Ishikawa (cell line): Measurements from ENCODE around the gene FIGN.

Experiments
- CEBPB ChIP-seq: IDR thresholded peaks from 2 replicates; pipeline ENCODE4 v1.6.1; 2012
- CREB1 ChIP-seq: IDR thresholded peaks from 2 replicates; pipeline ENCODE4 v1.6.1; 2012; ENCODE audit warnings: low read depth
- EGR1 ChIP-seq: IDR thresholded peaks from 2 replicates; pipeline ENCODE4 v1.6.1; 2012
- EP300 ChIP-seq: IDR thresholded peaks from 2 replicates; pipeline ENCODE4 v1.6.1; 2012; ENCODE audit warnings: borderline replicate concordance
- FOXM1 ChIP-seq: IDR thresholded peaks from 2 replicates; pipeline ENCODE4 v1.6.1; 2012; ENCODE audit warnings: low read depth, borderline replicate concordance
- MAX ChIP-seq: IDR thresholded peaks from 2 replicates; pipeline ENCODE4 v1.6.1; 2012
- NFIC ChIP-seq: IDR thresholded peaks from 2 replicates; pipeline ENCODE4 v1.6.1; 2012
- RAD21 ChIP-seq: IDR thresholded peaks from 2 replicates; pipeline ENCODE4 v1.6.1; 2012; ENCODE audit warnings: low read depth
- REST ChIP-seq: IDR thresholded peaks from 2 replicates; pipeline ENCODE4 v1.6.1; 2012; ENCODE audit warnings: low read depth, mild to moderate bottlenecking
- TAF1 ChIP-seq: IDR thresholded peaks from 2 replicates; pipeline ENCODE4 v1.6.1; 2012; ENCODE audit warnings: low read depth, mild to moderate bottlenecking
- TCF12 ChIP-seq: IDR thresholded peaks from 2 replicates; pipeline ENCODE4 v1.6.1; 2012; ENCODE audit warnings: low read depth
- TEAD4 ChIP-seq: IDR thresholded peaks from 2 replicates; pipeline ENCODE4 v1.6.1; 2012
- USF1 ChIP-seq: IDR thresholded peaks from 2 replicates; pipeline ENCODE4 v1.6.1; 2012
- YY1 ChIP-seq: IDR thresholded peaks from 2 replicates; pipeline ENCODE4 v1.6.1; 2012; ENCODE audit warnings: low read depth
- ZBTB7A ChIP-seq: IDR thresholded peaks from 2 replicates; pipeline ENCODE4 v1.6.1; 2012; ENCODE audit warnings: low read depth

Gene FIGN

GRCh38 chr2:163646687-163647086 is 89.1 kb downstream of the FIGN start:
- TF ChIP-seq NFIC: no peak
- TF ChIP-seq TAF1: no peak
- TF ChIP-seq TCF12: no peak
- no peak for TF ChIP-seq MAX
- no peak for TF ChIP-seq CEBPB
- TF ChIP-seq EGR1: no peak
- TF ChIP-seq EP300: no peak
- no peak for TF ChIP-seq USF1
- TF ChIP-seq REST: no peak
- no peak for TF ChIP-seq CREB1
- TF ChIP-seq TEAD4: no peak
- no peak for TF ChIP-seq RAD21
- no peak for TF ChIP-seq FOXM1
- TF ChIP-seq YY1: no peak
- TF ChIP-seq ZBTB7A: no peak

- TF ChIP-seq ZBTB7A: no peak
- TF ChIP-seq CEBPB: no peak
- no peak for TF ChIP-seq YY1
- TF ChIP-seq TAF1: no peak
Measured at GRCh38 chr2:163644238-163644637, 91.6 kb downstream of the FIGN start.

GRCh38 chr2:163641986-163642385 is 93.8 kb downstream of the FIGN start:
- TF ChIP-seq REST (no peak), EP300 (no peak), ZBTB7A (no peak), EGR1 (no peak), FOXM1 (no peak), TAF1 (no peak), CREB1 (no peak)

- TF ChIP-seq RAD21: no peak
- no peak for TF ChIP-seq FOXM1
- no peak for TF ChIP-seq TCF12
- TF ChIP-seq TAF1: no peak
Measured at GRCh38 chr2:163640542-163641193, 95.1 kb downstream of the FIGN start.

GRCh38 chr2:163637871-163638270 is 97.9 kb downstream of the FIGN start:
- no peak for TF ChIP-seq FOXM1
- no peak for TF ChIP-seq REST

- TF ChIP-seq TEAD4: no peak
- TF ChIP-seq CEBPB: no peak
- TF ChIP-seq YY1: no peak
- TF ChIP-seq EGR1: no peak
- no peak for TF ChIP-seq TAF1
- no peak for TF ChIP-seq EP300
- no peak for TF ChIP-seq NFIC
- no peak for TF ChIP-seq MAX
- TF ChIP-seq CREB1: no peak
- no peak for TF ChIP-seq RAD21
- TF ChIP-seq FOXM1: no peak
- TF ChIP-seq USF1: no peak
- no peak for TF ChIP-seq REST
- TF ChIP-seq ZBTB7A: no peak
- TF ChIP-seq TCF12: no peak
Measured at GRCh38 chr2:163633291-163633690, 102.5 kb downstream of the FIGN start.
